ENCODE measurements around the gene DNAH17. TPM values are rescaled to one million over a fixed set of nuclear protein-coding genes. Genes with fewer than 3 reads are reported as not detected.

The DNAH17 gene
- total RNA-seq, 3 donors from 2014 or later (not counting 1 experiment from before 2014, with no cell fraction given), result 0.16 to 0.25 (median 0.24) TPM

GRCh38 chr17:78610951-78611511 is 33.8 kb upstream of the DNAH17 start:
- no peaks in the 10 kb centered on the region for H3K4me1 Mint-ChIP-seq
- H3K27ac ChIP-seq (ENCODE audit: low read length), result no peak overlapping the region
- no peak overlapping the region for H3K4me3 Mint-ChIP-seq
- H3K9me3 ChIP-seq (ENCODE audit: control insufficient read depth, insufficient read depth, low read length), result no peaks in the 10 kb centered on the region
- H3K27me3 Mint-ChIP-seq (ENCODE audit: low read depth in 2 of 2), result peaks cover 0 to 7% of the 10 kb centered on the region in 2 donors
- no peak for DNase-seq
- 69% methylated on average over 10 of the region's 10 CpGs for WGBS (ENCODE audit: insufficient coverage)
- intact Hi-C loops (cut with micrococcal nuclease), result no loop called here
- H3K4me1 ChIP-seq (ENCODE audit: control insufficient read depth, insufficient read depth, low read length), result no peaks in the 10 kb centered on the region
- H3K9me3 Mint-ChIP-seq, result no peaks in the 10 kb centered on the region
- no peaks in the 10 kb centered on the region for H3K36me3 ChIP-seq (ENCODE audit: control insufficient read depth, insufficient read depth, low read length)
- H3K4me3 ChIP-seq (ENCODE audit: low read length), result no peak overlapping the region
- peaks cover 3% of the 10 kb centered on the region for H3K27me3 ChIP-seq (ENCODE audit: control insufficient read depth, insufficient read depth, low read length)
- H3K27ac Mint-ChIP-seq, result no peak overlapping the region
- no peak for TF ChIP-seq CTCF (IDR thresholded peaks at IDR 0.05)
- H3K36me3 Mint-ChIP-seq, result no peaks in the 10 kb centered on the region
- no peak for ATAC-seq

- no peaks in the 10 kb centered on the region for H3K4me1 ChIP-seq (ENCODE audit: control insufficient read depth, insufficient read depth, low read length)
- H3K36me3 ChIP-seq (ENCODE audit: control insufficient read depth, insufficient read depth, low read length), result no peaks in the 10 kb centered on the region
- intact Hi-C loops (cut with micrococcal nuclease), result no loop called here
- H3K27me3 ChIP-seq (ENCODE audit: control insufficient read depth, insufficient read depth, low read length), result peaks cover 3% of the 10 kb centered on the region
- no peak for ATAC-seq
- no peak overlapping the region for H3K27ac Mint-ChIP-seq
- H3K9me3 ChIP-seq (ENCODE audit: control insufficient read depth, insufficient read depth, low read length), result no peaks in the 10 kb centered on the region
- no peak overlapping the region for H3K27ac ChIP-seq (ENCODE audit: low read length)
- H3K4me3 Mint-ChIP-seq, result no peak overlapping the region
- H3K4me1 Mint-ChIP-seq, result no peaks in the 10 kb centered on the region
- TF ChIP-seq CTCF (IDR thresholded peaks at IDR 0.05), result no peak
- peaks cover 0 to 7% of the 10 kb centered on the region in 2 donors for H3K27me3 Mint-ChIP-seq (ENCODE audit: low read depth in 2 of 2)
- no peak overlapping the region for H3K4me3 ChIP-seq (ENCODE audit: low read length)
- H3K36me3 Mint-ChIP-seq, result no peaks in the 10 kb centered on the region
- WGBS (ENCODE audit: insufficient coverage), result 78% methylated on average over 8 of the region's 8 CpGs
- H3K9me3 Mint-ChIP-seq, result no peaks in the 10 kb centered on the region
- DNase-seq, result no peak
These were observed 32.0 kb upstream of the DNAH17 start for GRCh38 chr17:78609191-78609641.

GRCh38 chr17:78608804-78609186 is 31.6 kb upstream of the DNAH17 start:
- peaks cover 3% of the 10 kb centered on the region for H3K27me3 ChIP-seq (ENCODE audit: control insufficient read depth, insufficient read depth, low read length)
- no peak for DNase-seq
- H3K4me3 Mint-ChIP-seq, result no peak overlapping the region
- ATAC-seq, result no peak
- H3K36me3 ChIP-seq (ENCODE audit: control insufficient read depth, insufficient read depth, low read length), result no peaks in the 10 kb centered on the region
- peaks cover 0 to 7% of the 10 kb centered on the region in 2 donors for H3K27me3 Mint-ChIP-seq (ENCODE audit: low read depth in 2 of 2)
- no peak for TF ChIP-seq CTCF (IDR thresholded peaks at IDR 0.05)
- WGBS (ENCODE audit: insufficient coverage), result 89% methylated on average over 8 of the region's 8 CpGs
- H3K9me3 Mint-ChIP-seq, result no peaks in the 10 kb centered on the region
- no peaks in the 10 kb centered on the region for H3K4me1 ChIP-seq (ENCODE audit: control insufficient read depth, insufficient read depth, low read length)
- H3K4me3 ChIP-seq (ENCODE audit: low read length), result no peak overlapping the region
- H3K9me3 ChIP-seq (ENCODE audit: control insufficient read depth, insufficient read depth, low read length), result no peaks in the 10 kb centered on the region
- intact Hi-C loops (cut with micrococcal nuclease), result no loop called here
- H3K27ac Mint-ChIP-seq, result no peak overlapping the region
- H3K36me3 Mint-ChIP-seq, result no peaks in the 10 kb centered on the region
- H3K4me1 Mint-ChIP-seq, result no peaks in the 10 kb centered on the region
- no peak overlapping the region for H3K27ac ChIP-seq (ENCODE audit: low read length)
